Gastrocnemius medialis (tissue), 4 donors: ENCODE measurements around the gene NAALADL1. TPM values are rescaled to one million over a fixed set of nuclear protein-coding genes. Genes with fewer than 3 reads are reported as not detected.

ENCODE experiments used
- ATAC-seq, 2 donors: fragments of 150-250 bp; one replicate each; pipeline ENCODE4 v1.9.1; 2016
- DNase-seq, 2 donors: peaks; one replicate each; pipeline ENCODE4 v3.0.0-alpha.2; 2019
- H3K27ac ChIP-seq, 4 donors: fragments of 200-600 bp; sonication (generic); 1 replicate in 1 of 4; 2 replicates in 3 of 4; pipeline ENCODE4 v1.5.1; 2016 to 2018; ENCODE audit warnings: mild to moderate bottlenecking in 2 of 4, moderate library complexity in 1 of 4
- H3K27me3 ChIP-seq, 3 donors: fragments of 200-600 bp; sonication (generic) in 2 of 3; 1 replicate in 1 of 3; 2 replicates in 2 of 3; pipeline versions ENCODE4 v1.5.1 to v1.6.0; 2016 to 2019; ENCODE audit warnings: mild to moderate bottlenecking in 1 of 3, moderate library complexity in 1 of 3
- H3K36me3 ChIP-seq, 2 donors: fragments of 200-600 bp; sonication (generic) in 1 of 2; one replicate each; pipeline ENCODE4 v1.5.1; 2017 to 2018
- H3K4me1 ChIP-seq, 2 donors: fragments of 200-600 bp; sonication (generic) in 1 of 2; one replicate each; pipeline ENCODE4 v1.5.1; 2016 to 2017; ENCODE audit warnings: mild to moderate bottlenecking in 2 of 2
- H3K4me3 ChIP-seq, 4 donors: fragments of 200-600 bp; sonication (generic) in 3 of 4; 1 replicate in 1 of 4; 2 replicates in 3 of 4; pipeline ENCODE4 v1.5.1; 2016 to 2019; ENCODE audit warnings: mild to moderate bottlenecking in 2 of 4
- H3K9me3 ChIP-seq, 3 donors: fragments of 200-600 bp; sonication (generic) in 2 of 3; 1 replicate in 1 of 3; 2 replicates in 2 of 3; pipeline ENCODE4 v1.5.1; 2016 to 2019
- CTCF ChIP-seq, 5 experiments: fragments of 450-650 bp in 3 of 5; fragments of 200-600 bp in 2 of 5; sonication (generic) in 2 of 5; IDR thresholded peaks in 4 of 5; conservative IDR thresholded peaks in 1 of 5; 1 replicate in 4 of 5; 2 replicates in 1 of 5; pipeline ENCODE4 v1.5.1; 2016 to 2019; ENCODE audit warnings: antibody characterized with exemption in 5 of 5, mild to moderate bottlenecking in 3 of 5, moderate library complexity in 3 of 5
- POLR2A ChIP-seq, 2 donors: fragments of 450-650 bp; IDR thresholded peaks; one replicate each; pipeline ENCODE4 v1.6.1; 2017; ENCODE audit warnings: antibody characterized with exemption in 2 of 2, mild to moderate bottlenecking in 2 of 2, moderate library complexity in 2 of 2
- in situ Hi-C, 4 donors: fragments of 200-750 bp; cut with MboI; loops; one replicate each; pipeline versions ENCODE4 v1.15.0 to v1.8.0; 2017; ENCODE audit warnings: low sequenced_read_pairs in 4 of 4
- intact Hi-C: fragments of 100-400 bp; cut with DNase I; formaldehyde crosslinking; loops from one replicate; pipeline ENCODE4 v1.15.1; 2023; ENCODE audit warnings: low total_unique reads
- total RNA-seq, 4 donors: library from RNA; depleted of rRNA; stranded (reverse); fragments of >200 nt; gene quantifications; one replicate each; pipeline versions ENCODE4 v1.1.0 to v1.2.3, GENCODE V29; 2016

Gene NAALADL1
- total RNA-seq, 4 donors from 2014 or later, result 0.22 to 4.0 (median 2.6) TPM

- peak overlapping the region; percentile 78 to 99 (median 87) for H3K4me3 ChIP-seq
- H3K36me3 ChIP-seq, result peaks cover 0 to 19% of the 10 kb centered on the region in 2 donors
- intact Hi-C loops (loop anchor here (1.0 to 5.0 kb wide), 8 partner anchors 13 to 903 kb away; partner anchors contain the start of genes ATG2A, C11orf68, CAPN1 and DRAP1), in situ Hi-C loops (no loop called here)
- H3K9me3 ChIP-seq, result no peaks in the 10 kb centered on the region
- DNase-seq (peak; percentile 8 to 42), ATAC-seq (peak; percentile 18 to 26)
- H3K4me1 ChIP-seq, result peaks cover 14 to 18% of the 10 kb centered on the region in 2 donors
- H3K27ac ChIP-seq, result peak overlapping the region; percentile 95 to 100 (median 97)
- TF ChIP-seq POLR2A (IDR thresholded peaks at IDR 0.05) (no peak), CTCF (IDR thresholded peaks at IDR 0.05 in 4 of 5, conservative IDR thresholded peaks at IDR 0.05 in 1 of 5) (no peak)
- no peaks in the 10 kb centered on the region for H3K27me3 ChIP-seq
These were observed 43.6 kb downstream of the NAALADL1 start for GRCh38 chr11:65014726-65015227.

- Histone ChIP-seq H3K4me3 (peak within 1 kb of the TSS; percentile 78 to 99 (median 87)), H3K9me3 (no peaks in the 10 kb centered on the region), H3K27me3 (no peaks in the 10 kb centered on the region), H3K4me1 (peaks cover 14 to 18% of the 10 kb centered on the region in 2 donors), H3K27ac (peak within 1 kb of the TSS; percentile 95 to 100 (median 97)), H3K36me3 (peaks cover 0 to 13% of the 10 kb centered on the region in 2 donors)
- DNase-seq (peak; percentile 79 to 88), ATAC-seq (peak; percentile 95)
- peak; percentile 28 to 54 for TF ChIP-seq POLR2A (IDR thresholded peaks at IDR 0.05)
- peak; percentile 76 to 94 (median 90) for TF ChIP-seq CTCF (IDR thresholded peaks at IDR 0.05 in 4 of 5, conservative IDR thresholded peaks at IDR 0.05 in 1 of 5)
- in situ Hi-C loops, result no loop called here
- intact Hi-C loops, result loop anchor here (1.0 to 5.0 kb wide), 9 partner anchors 13 to 903 kb away; partner anchors contain the start of genes ATG2A, C11orf68, CAPN1 and CDCA5
These were observed 44.2 kb downstream of the NAALADL1 start, which contains the start of gene ARL2 for GRCh38 chr11:65013888-65014725. TSS of gene ARL2 (plus strand) at chr11:65014160. CDS start at chr11:65014208, 48 bp downstream.

GRCh38 chr11:65013130-65013887 is 45.0 kb downstream of the NAALADL1 start:
- H3K4me3 ChIP-seq, result peak overlapping the region; percentile 78 to 99 (median 87)
- ATAC-seq (peak; percentile 83 to 86), DNase-seq (peak; percentile 74 to 86)
- H3K36me3 ChIP-seq, result peaks cover 0 to 6% of the 10 kb centered on the region in 2 donors
- H3K27me3 ChIP-seq, result no peaks in the 10 kb centered on the region
- peak overlapping the region; percentile 95 to 100 (median 97) for H3K27ac ChIP-seq
- peaks cover 14 to 18% of the 10 kb centered on the region in 2 donors for H3K4me1 ChIP-seq
- in situ Hi-C loops, result no loop called here
- intact Hi-C loops, result loop anchor here (1.0 to 5.0 kb wide), 5 partner anchors 71 to 904 kb away; partner anchors contain the start of genes ATG2A, C11orf68, CAPN1 and CDCA5
- no peaks in the 10 kb centered on the region for H3K9me3 ChIP-seq
- peak; percentile 72 to 82 (median 74) for TF ChIP-seq CTCF (IDR thresholded peaks at IDR 0.05 in 4 of 5, conservative IDR thresholded peaks at IDR 0.05 in 1 of 5)
- TF ChIP-seq POLR2A (IDR thresholded peaks at IDR 0.05), result peak; percentile 43 to 57

- no peak for DNase-seq
- TF ChIP-seq POLR2A (IDR thresholded peaks at IDR 0.05) (no peak), CTCF (IDR thresholded peaks at IDR 0.05 in 4 of 5, conservative IDR thresholded peaks at IDR 0.05 in 1 of 5) (no peak)
- Histone ChIP-seq H3K27ac (no peak overlapping the region), H3K9me3 (no peaks in the 10 kb centered on the region), H3K27me3 (no peaks in the 10 kb centered on the region), H3K4me3 (no peak overlapping the region), H3K36me3 (no peaks in the 10 kb centered on the region), H3K4me1 (peaks cover 3 to 4% of the 10 kb centered on the region in 2 donors)
- intact Hi-C loops, result no loop called here
- ATAC-seq, result no peak
- in situ Hi-C loops, result no loop called here
These were observed 49.5 kb downstream of the NAALADL1 start for GRCh38 chr11:65008873-65009272.
